Dedifferentiated amniotic fluid mesenchymal stem cell (primary cell): ENCODE results near the gene HIVEP2.

Source experiments
- DNase-seq: peaks from one replicate; pipeline ENCODE4 v3.0.0-alpha.2; 2016; ENCODE audit errors: extremely low spot score

HIVEP2 gene

DNA sequence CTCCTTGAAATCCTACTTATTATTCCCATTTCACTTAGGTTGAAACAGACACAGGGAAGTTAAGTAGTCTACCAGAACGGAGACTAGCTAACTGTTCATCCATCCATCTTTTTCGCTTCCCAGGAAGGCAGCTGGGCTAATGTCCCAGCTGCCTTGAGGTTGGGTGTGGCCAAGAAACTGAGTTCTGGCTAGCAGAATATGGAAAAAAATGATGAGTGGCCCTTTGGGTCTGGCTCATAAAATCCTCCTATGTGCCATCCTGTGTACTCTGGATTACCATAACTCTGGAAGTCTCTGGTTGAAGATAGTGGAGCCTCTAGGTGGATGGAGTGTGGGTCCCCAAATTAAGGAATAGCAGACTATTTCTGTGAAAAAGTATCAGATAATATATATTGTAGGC lies 206.2 kb downstream of the HIVEP2 start:
- no peak for DNase-seq

DNA sequence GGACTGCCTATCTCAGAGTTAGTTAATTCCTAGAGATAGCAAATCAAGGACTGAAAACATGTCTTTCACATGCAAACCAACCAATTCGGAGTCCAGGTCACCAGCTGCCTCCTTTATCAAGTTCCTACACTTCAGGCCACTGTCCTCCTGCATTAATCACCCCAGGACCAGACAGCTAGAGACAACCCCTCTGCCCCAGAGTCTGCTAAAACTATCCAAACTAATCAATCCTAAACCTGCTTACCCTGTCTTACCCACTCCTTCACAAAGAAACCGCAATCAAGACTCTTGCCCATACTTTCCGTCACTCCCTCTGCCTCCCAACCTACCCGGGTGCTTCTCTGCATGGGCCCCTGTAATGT lies 207.0 kb downstream of the HIVEP2 start:
- DNase-seq, result no peak

DNA sequence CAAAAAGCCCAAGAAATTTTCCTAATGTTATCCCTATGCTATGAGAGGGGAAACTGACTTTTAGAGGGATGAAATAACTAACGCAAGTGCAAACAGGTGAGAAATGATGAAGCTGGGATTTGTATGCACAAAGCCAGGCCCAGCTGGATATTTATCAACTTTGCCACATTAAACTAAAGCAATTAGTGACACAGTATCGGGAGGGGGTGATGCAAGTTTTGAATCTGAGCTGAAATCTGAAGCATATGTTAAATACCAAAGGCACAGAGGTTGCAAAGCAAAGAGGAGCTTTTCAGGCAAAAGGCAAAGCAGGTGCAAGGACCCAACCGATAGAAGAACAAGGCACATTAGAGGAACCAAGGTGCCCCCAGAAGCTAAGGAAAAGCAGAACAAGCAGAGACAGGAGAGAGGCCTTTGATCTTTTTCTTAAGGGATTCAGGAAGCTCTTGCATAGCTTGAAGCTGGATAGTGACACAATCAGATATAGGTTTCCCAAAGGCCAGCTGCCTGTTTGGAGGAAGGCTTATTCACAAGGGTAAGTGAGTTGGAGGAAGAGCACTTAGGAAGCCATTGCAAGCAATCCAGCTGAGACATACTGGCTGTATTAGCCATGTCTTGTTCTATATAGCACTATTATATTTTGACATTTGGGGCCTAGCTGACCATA lies 207.5 kb downstream of the HIVEP2 start:
- DNase-seq, result peak; percentile 79

DNA sequence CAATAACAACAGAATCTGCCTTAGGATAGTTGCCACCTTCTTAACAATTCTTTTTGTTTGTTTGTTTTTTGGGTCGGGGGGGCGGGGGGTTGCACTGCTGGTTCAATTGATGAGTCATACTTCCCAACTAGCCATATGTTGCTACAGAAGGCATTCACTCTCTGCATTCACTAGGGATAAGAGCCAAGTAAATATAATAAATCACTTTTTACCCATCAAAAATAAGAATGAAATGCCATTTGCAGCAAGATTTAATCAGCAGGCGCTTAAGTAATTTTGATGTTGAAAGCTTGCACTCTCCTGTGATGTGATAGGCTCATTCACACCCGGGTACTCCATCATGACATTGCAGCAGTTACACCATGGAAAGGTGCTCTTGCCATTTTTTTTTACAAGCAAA lies 209.8 kb downstream of the HIVEP2 start:
- no peak for DNase-seq

DNA sequence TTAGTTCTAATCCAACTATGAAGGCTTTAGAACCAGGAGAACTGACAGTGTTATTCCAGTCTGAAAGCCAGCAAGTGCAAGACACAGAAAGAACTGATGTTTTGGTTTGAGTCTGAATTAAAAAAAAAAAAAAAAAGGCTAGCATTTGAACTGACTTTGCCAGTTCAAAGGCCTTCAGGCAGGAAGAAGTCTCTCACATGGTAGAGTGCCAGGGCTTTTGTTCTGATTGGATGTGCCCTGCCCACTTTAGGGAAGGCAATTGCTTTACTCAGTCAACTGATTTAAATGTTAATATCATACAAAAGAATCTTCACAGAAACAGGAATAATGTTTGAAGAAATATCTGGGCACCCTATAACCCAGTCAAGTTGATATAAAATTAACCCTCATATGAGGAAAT lies 212.2 kb downstream of the HIVEP2 start:
- no peak for DNase-seq

DNA sequence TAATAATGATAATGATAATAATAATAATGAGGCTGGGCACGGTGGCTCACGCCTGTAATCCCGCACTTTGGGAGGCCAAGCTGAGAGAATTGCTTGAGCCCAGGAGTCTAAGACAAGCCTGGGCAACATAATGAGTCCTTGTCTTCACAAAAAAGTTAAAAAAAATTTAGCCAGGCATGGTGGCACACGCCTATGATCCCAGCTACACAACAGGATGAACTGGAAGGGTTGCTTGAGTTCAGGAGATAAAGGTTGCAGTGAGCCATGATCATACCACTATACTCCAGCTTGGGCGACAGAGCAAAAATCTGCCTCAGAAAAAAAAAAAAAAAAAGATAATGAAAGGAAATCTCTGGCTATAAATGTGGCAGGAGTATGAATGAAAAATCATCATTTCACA lies 213.4 kb downstream of the HIVEP2 start:
- DNase-seq, result no peak

DNA sequence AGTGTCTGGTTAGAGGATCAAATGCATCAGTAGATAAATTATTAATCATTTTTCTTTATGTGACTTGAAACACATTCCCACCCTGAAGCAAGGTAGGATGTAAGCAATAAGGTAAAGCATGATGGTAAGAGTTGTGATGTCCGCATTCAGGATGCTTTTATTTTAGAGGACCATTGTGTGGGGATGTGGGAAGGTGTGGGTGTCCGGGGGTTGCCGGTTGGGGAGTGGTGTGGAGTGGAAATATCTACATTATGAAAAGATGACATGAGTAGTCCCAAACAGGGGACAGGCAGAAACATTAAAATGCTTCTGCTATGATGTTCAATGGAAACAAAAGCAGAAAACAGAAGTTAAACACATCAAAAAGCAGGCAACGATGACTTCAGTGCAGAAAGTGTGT lies 215.4 kb downstream of the HIVEP2 start:
- no peak for DNase-seq

DNA sequence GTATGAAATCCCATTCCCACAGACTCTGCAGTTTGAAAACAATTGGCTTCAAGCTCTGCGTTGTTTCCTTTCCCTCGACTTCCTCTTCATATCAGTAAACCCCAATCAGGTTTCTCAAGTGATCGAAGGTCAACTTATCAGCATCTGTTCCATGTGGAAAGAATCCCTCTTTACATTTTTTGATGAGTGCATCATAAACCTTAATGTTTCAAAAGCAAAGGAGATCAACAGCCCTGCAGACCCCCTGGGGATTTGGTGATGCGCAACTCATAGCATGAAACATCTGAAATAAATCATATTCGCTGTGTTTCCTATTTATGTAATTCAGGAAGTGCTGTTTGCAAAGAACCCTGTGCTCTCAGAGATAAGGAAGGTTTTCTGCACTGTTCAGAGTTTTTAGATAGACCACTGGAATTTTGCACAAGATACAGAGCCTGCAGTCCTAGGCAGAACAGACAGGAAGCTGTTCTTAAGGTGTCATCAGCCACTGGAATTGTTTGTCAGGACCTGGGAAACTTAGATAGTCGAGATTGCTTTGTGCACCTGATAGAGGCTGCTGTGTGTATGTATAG lies 216.0 kb downstream of the HIVEP2 start:
- no peak for DNase-seq

DNA sequence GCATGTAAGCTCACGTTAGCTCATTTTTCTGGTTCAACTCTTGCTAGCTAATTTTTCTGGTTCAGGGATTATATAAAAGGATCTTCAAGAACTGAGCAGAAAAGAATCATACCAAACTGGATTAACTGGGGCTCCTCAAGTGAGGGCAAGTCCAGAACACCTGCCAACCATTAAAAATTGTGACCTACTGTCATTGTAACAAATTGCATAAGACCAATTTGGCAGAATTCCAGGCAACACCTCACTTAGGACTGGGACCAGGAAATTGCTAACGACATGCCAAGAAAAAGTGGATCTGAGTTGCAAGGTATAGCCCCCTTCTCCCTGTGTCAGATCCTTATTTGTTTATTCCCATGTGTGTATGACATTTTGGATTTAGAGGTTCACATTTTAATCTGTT lies 216.6 kb downstream of the HIVEP2 start:
- DNase-seq, result no peak

DNA sequence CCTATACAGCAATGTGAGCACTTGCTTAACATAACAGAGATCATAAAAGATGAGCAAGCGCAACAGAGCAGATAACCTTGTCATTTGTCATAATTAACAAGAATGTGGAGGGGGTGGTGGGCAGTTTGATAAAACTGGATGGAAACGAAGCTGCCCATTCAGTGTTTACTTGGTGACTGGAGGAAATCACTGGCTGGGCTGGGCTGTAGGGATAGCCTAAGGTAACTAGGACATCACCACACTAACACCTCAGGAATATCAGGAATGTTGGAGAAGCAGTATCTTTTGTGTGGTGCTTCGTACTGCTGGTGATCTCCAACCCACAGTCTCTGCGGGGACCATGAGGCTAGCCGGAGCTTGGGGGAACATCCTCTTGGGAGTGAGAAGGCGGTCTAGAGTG lies 218.4 kb downstream of the HIVEP2 start:
- no peak for DNase-seq

DNA sequence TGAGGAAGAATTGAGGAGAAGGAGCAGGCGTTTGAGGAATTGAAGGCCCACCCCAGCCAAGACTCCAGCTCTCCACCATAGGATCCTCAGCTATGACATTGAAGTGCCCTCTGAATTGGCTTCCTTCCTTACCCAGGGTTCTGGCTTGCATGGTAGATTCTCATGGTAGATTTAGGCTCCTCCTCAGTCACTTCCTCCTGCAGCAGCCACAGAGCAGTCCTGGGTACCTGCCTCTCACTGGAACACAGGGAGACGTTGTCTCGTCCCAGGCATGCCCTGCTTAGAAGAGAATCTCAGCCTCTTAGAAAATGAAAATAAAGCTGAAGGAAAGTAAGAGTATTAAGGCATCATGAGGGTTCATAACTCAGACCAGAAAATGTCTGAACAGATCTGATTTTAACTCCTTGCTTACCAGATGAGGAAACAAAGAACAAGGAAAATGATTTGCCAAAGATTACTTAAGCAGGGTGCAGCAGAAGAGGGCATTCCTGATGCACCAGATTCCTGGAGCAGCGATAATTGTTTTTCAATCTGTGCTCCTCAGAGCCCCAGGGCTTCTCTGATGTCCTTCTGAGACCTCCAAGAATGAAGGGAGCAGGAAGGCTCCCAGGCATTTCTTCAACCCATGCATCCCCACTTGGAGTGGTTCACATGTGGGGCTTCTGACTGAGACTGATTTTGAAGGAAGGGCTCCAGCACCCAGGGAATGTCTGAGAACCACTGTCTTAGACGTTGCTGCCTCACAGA lies 219.8 kb downstream of the HIVEP2 start:
- DNase-seq, result no peak

DNA sequence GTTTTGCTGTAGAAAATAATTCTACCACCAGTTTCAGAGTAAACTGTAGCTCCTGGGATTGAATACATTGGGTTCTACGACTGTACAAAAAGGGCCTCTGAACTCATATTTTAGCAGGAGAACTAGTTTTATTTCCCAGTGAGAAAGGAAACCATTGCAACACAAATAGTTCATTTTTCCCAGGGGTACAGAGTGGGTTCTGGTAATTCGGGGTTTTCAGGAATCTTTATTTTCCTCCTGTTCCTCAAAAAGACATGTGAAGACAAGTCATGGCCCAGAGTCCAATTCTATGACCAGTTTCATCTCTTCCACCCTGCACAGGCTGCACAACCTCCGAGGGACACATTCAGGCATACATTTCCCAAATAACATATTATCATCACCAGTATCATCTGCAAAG lies 222.1 kb downstream of the HIVEP2 start:
- no peak for DNase-seq

DNA sequence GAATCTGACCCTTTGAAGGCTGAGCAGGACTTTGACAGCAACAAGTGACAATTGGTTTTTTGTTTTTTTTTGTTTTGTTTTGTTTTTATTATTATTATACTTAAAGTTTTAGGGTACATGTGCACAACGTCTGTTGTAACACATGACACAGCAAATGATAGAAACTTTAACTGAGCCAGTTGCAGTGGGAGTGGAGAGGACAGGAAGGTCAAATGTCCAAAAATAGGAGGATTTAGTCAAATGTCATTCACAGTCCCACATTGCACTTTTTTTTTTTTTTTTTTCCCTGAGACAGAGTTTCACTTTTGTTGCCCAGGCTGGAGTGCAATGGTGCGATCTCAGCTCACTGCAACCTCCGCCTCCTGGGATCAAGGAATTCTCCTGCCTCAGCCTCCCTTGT lies 223.0 kb downstream of the HIVEP2 start:
- DNase-seq, result no peak

DNA sequence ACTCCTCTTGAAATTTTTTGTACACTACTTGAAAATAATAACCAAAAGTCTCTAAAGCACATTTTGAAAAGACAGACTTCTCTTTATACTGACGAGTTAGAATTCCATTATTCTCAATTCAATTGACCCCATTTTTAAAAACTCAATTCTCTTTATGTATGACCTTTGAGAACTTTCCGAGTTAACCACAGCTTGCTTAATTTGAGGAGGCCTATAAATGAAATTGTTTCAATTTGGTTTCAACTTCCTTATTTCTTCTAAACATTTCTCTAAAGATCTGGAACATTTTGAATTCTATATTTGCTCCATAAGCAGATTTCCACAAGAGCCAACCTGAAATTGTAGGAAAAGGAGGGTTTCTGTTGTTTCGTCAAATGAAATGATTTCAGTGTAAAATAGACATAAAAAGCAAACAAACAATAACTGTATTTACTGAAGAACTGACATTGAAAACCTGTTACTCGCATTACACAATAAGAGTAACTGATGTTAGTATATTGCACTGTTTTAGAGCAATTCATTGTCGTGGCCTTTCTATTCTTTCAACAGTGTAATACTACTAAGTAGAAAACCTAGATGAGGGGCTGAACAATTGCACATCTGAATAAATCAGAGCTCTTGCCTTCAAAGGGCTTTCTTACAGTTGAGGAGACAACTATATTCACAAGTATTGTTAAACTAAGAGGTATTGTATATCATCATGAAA lies 223.6 kb downstream of the HIVEP2 start:
- DNase-seq, result no peak

DNA sequence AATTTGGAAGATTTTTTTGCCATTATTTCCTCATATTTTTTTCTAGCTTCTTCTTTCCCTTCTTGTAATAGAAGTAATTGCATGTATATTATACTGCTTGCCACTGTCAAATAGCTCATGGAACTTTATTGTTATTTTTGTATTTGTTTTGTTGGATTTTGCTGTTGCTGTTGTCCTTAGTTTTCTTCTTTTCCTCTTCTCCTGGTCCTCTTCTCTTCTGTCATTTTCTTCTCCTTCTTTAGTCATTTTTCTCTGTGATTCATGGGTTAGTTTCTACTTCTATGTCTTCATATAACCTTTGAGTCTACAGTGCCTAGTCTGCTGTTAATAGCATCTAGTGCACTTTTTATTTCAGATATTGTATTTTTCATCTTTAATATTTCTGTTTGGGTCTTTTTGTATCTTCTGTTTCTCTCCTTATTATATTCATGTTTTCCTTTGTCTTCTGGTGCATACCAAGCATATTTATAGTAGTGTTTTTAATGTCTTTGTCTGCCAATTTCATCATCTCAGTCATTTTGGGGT lies 226.2 kb downstream of the HIVEP2 start:
- no peak for DNase-seq

DNA sequence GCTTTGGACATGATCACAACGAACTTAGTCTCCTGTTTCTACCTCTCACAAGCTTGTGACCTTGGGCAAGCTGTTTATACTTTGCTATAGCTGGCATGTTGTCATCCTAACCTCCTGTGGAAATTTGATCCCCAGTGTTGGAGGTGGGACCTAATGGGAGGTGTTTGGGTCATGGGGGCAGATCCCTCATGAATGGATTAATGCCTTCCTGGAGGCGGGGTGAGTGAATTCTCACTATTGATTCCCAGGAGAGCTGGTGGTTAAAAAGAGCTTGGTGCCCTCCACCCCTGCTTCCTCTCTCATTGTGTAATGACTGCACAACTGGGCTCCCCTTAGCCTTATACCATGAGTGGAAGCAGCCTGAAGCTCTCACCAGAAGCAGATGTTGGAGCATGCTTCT lies 228.9 kb downstream of the HIVEP2 start:
- no peak for DNase-seq

DNA sequence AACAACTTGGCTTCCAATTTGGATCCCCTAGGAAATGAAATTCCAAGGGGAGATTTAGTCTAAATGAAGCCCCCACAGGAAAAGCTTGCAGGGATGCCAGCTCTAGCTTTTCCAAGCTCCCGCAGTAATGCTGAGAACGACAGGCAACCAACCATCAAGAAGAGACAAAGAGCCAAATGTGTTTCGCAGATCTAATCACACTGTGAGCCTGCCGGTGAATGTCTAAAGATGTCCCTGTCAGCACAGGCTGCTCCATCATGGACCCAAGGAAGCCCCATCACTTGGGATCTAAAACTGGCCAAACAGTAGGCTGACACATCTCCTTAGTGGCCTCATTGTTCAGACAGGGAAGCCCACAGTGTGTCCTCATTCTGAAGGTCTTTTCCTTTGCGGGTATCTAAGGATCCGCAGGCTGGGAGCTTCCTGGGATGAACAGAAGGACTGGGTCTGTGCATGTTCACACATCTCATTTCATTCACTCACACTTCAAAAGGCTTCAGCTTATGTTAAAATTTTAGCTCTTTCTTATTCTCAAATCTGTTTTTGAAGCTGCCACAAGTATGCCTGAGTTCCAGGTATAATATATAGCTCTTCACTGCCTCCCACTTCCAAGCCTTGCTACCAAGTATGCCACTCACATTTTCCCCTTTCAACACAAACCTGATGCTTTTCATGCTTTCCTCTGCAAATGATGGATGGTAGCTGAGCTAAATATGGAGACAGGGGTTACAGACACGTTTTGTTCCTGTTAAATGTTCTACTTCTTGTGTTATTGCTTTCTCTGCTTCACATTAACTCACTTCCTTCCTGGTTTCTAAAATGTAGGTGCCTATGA lies 229.8 kb downstream of the HIVEP2 start:
- no peak for DNase-seq

DNA sequence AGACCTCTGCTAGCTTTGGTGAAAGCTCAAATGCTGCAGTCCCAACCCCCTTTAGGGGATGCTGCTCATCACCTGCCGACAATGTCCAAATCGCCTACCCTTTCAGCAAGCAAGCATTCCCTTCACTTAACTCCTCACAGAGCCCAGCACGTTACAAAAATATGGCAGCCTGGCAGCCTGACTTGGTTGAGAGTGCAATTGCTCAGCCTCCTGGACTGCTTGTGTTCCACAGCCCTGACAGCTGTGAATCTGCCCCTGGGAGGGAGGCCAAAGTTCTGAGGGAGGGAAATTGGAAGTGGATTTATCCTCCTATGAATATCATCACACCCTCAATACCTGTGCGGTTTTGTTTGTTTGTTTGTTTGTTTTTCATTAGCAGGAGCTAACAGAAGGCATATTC lies 231.0 kb downstream of the HIVEP2 start:
- DNase-seq, result no peak

DNA sequence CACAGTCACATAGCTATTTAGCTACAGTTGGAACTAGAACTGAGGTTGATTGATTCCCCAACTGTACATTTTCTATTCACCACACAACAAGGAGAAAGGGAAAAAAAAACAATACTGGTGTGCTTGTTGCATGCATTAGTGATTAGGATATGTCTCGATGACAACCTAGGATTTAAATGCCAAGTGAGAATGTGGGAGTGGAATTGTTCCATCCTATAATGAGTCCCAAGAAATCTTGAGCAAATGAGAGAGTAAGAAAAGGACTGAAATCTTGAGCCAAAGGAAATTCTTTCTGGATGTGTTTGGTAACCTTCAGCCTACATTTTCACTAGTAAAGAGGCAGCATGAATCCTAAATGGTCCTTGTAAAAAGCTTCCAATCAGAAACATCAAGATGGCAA lies 232.7 kb downstream of the HIVEP2 start:
- no peak for DNase-seq

DNA sequence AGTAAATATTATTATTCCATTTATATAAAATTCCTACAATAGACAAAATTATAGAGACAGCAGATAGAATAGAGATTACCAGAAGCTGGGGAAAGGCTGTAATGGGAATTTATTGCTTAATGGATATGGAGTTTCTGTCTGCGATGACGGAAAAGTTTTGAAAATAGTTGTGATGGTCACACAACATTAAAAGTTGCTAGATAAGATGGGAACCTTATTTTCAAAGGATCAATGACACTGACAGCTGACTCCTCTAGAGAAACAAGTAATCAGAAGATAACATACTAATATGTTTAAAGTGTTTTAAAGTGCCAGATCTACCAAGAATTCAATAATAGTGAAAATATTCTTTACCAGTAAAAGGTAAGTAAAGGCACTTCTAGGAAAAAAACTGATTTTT lies 236.3 kb downstream of the HIVEP2 start:
- DNase-seq, result no peak

DNA sequence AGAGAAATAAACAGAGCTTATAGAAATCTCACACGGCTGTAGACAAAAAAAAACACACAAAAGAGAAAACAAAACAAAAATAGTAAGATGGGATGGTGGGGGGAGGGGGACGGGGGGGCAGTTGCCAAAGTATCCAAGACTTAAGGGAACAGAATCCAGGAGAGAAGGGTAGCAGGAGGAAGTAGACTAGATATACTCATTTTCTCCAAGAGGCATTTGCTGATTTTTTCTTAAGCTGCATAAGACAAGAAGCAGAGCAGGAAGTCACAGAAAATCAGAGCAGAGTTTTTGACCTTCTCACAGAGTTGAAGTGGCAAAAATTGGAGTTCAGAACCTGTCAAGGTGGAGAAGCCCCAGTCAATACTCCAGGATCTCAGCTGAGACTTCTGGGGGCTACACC lies 237.7 kb downstream of the HIVEP2 start:
- no peak for DNase-seq

DNA sequence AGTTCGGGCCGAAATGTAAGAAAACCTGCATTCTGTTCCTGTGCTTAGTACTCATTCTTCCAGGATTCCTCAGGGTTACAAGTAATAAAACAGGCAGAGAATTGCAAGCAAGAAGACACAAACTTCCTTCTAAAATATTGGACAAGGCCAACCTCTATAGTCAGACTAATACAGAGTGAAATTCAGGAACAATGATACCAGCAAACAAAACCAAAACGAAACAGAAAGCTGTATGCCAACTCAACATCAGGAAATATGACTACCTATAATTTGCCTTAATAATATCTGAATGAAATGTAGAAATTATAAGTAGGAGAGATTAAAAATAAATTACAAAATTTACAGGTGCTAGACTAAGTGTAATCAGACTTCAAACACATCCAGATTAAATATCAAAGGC lies 238.8 kb downstream of the HIVEP2 start:
- no peak for DNase-seq
